NCI-H1417 (cell line): ENCODE data around the gene DNAH14.
"Not testable (repeated sequence)": the region's sequence is repeated elsewhere in the genome, so short reads cannot be mapped to it uniquely, and the experiment has no call there.

Experiments
- DNase-seq, 3 experiments: peaks; one replicate each; lab custom pipeline; 2025; lab: John Stamatoyannopoulos, UW

The DNAH14 gene

GRCh38 chr1:225348400-225348799 lies 418.9 kb downstream of the DNAH14 start:
- DNase-seq = no peak

- DNase-seq = no peak
Measured at GRCh38 chr1:225349826-225350225, 420.4 kb downstream of the DNAH14 start.

GRCh38 chr1:225350872-225351271 lies 421.4 kb downstream of the DNAH14 start:
- no peak for DNase-seq

- no peak for DNase-seq
Measured at GRCh38 chr1:225354906-225355305, 425.4 kb downstream of the DNAH14 start.

DNA sequence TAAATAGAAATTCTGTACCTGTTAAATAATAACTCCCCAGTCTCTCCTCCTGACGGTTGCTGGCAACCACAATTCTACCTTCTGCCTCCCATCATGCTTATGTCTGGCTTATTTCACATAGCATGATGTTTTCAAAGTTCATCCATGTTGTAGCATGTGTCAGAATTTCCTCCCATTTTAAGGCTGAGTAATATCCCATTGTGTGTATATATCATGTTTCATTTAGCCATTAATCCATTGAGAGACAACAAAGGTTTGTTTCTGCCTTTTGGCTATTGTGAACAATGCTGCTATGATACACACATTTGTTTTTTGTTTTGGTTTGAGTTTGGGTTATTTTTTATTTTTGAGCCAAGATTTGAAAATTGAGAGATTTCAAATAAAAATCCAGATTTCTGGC lies 426.4 kb downstream of the DNAH14 start:
- no peak for DNase-seq

DNA sequence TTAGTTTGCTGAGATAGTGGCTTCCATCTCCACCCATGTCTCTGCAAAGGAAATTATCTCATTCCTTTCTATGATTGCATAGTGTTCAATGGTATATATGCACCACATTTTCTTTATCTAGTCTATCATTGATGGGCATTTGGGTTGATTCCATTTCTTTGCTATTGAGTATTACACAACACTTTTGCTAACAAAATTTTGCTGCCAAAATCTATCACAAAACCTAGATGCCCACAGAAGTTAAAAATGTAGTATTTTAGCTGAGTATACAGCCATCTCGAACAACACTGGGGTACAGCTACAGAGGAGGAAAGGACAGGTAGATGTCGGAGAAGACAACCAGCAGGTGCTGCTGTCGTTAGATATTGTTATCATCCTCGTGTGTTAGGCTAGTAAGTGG lies 430.6 kb downstream of the DNAH14 start:
- DNase-seq = no peak

GRCh38 chr1:225361176-225361575 lies 431.7 kb downstream of the DNAH14 start:
- DNase-seq = no peak

DNA sequence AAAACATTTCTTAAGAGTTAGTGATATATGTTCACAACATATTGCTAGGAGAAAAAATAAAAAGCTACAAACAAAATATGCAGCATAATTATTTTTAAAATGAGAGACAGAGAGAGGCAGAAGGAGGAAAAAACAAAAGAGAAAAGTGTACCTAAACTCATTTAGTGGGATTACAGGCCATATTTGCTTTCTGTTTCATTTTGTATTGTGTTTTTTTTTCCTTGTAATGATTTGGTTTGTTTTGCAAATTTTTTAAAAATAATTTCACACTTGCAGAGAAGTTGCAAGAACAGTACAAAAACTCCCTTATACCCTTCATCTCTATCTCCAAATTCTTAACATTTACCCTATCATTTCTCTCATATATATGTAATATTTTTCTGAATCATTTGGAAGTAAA lies 433.3 kb downstream of the DNAH14 start:
- no peak for DNase-seq

DNA sequence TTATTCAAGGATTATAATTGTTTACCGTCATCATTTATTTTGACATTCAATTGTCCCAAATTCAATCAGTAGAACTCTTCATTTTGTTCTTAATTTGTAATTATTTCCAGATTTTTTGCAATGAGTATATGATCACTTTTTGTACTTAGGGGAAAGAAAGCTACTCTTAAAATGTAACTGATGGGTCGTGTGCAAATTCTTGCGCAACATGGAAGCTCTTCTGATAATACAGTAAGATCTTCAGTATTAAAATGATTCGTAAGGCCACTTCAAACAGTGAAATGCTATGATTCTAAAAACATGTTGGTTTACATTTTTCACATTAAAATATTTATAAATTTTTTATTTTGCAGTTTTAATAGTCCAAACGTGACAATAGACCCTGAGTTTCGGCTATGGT lies 435.0 kb downstream of the DNAH14 start:
- no peak for DNase-seq

- DNase-seq = no peak
Measured at GRCh38 chr1:225366018-225366417, 436.5 kb downstream of the DNAH14 start.

DNA sequence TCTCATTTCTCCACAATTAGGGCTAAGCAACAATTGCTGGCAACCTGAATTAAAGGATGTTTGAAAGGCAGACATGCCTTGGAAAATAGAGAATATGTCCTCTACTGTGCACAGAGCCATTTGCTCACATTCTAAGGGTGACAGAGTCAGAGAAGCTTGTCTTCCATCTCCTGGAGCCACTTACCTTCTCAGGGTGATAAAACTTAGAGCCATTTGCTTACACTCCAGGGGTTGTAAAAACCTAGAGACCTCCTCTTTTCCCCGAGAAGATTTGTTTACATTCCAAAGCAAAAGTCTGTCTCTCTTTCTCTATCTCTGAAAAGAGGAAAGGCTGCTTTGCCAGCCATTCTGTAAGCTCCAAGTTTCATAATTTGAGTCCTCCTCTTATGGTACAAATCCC lies 437.1 kb downstream of the DNAH14 start:
- no peak for DNase-seq

GRCh38 chr1:225368036-225368552 lies 438.6 kb downstream of the DNAH14 start:
- DNase-seq = no peak

- DNase-seq = no peak
Measured at GRCh38 chr1:225371366-225372010, 442.0 kb downstream of the DNAH14 start.

GRCh38 chr1:225373155-225373554 lies 443.7 kb downstream of the DNAH14 start:
- DNase-seq = no peak

DNA sequence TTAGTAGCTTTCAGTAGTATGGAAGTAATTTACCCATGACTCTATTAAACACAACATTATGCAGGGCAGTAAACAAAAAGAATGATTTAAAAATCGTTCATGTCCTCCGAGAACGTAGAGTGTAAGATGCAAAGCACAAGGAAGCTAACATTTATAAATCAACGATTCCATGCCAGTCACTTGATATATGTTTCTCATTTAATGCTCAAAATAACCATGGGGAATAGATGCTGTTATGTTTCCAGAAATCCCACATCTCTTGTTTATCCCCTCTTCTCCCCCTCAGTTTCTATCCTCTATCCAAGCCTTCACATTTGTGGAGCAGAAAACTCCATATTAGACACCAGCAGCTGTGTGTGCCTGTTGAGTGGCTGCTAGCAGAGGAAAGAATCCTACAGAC lies 445.5 kb downstream of the DNAH14 start:
- no peak for DNase-seq

DNA sequence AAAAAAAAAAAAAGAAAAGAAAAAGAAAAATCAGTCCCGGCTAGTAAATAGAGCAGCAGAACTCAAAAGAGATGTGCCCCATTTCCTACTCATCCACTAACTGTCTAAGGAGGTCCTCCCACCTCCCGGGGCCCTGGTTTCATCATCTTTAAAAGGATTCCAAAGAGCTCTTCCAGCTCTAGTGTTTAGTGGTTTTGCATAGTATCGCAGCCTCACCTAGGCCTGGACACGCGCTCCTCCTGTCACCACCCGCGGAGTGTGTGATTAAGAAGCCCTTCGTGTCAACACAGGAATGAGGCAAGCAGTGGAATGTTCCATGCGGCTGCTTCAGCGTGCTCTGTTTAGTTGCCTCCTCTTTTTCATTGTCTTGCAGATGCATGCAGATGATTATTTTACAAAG lies 449.4 kb downstream of the DNAH14 start:
- DNase-seq = peak in 2 of 3 experiments; percentile 20 to 55

GRCh38 chr1:225380691-225381090 lies 451.2 kb downstream of the DNAH14 start:
- no peak for DNase-seq

DNA sequence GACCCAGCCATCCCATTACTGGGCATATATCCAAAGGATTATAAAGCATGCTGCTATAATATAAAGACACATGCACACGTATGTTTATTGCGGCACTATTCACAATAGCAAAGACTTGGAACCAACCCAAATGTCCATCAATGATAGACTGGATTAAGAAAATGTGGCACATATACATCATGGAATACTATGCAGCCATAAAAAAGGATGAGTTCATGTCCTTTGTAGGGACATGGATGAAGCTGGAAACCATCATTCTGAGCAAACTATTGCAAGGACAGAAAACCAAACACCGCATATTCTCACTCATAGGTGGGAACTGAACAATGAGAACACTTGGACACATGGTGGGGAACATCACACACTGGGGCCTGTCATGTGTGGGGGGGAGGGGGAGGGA lies 457.4 kb downstream of the DNAH14 start:
- DNase-seq = not testable (repeated sequence)

- DNase-seq = no peak
Measured at GRCh38 chr1:225388372-225388771, 458.9 kb downstream of the DNAH14 start.

GRCh38 chr1:225389843-225390242 lies 460.4 kb downstream of the DNAH14 start:
- no peak for DNase-seq

GRCh38 chr1:225396357-225396756 lies 466.9 kb downstream of the DNAH14 start:
- no peak for DNase-seq

DNA sequence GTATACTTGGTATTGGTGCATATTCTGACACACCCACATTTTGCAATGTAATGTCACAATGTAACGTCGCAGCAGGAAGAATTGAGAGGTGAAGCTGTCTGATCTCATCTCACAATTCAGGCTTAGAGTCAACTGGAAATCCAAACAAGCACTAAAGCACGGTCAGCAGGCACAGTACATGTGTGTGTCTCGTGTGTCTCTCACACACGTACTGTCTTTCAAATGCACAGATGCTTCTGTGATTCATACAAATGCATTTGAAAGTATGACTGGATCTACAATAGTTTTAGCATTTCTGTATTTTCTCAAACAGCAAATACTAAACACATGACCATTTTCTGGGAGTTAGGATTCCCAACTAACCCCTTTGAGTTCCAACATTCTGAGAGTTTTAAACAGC lies 471.5 kb downstream of the DNAH14 start:
- DNase-seq = no peak

- no peak for DNase-seq
Measured at GRCh38 chr1:225406976-225407725, 477.7 kb downstream of the DNAH14 start.

- DNase-seq = no peak
Measured at GRCh38 chr1:225407755-225408154, 478.3 kb downstream of the DNAH14 start.
